Astrocyte of the cerebellum (primary cell): Measurements from ENCODE around the gene NSMF.

Source experiments
- DNase-seq: peaks from one replicate; pipeline ENCODE4 v3.0.0-alpha.2; 2011; ENCODE audit warnings: low read depth
- H3K4me3 ChIP-seq: 2 replicates; pipeline ENCODE4 v1.5.1; 2011; ENCODE audit warnings: mild to moderate bottlenecking, low read depth, low read length, moderate library complexity
- CTCF ChIP-seq: IDR thresholded peaks from 2 replicates; pipeline ENCODE4 v1.5.1; 2012; ENCODE audit warnings: low read length, low read depth, moderate library complexity, mild to moderate bottlenecking; ENCODE audit errors: missing control alignments
- in situ Hi-C: cut with HindIII; loops from 2 replicates; pipeline ENCODE4 v1.10.0; 2017; ENCODE audit warnings: low sequenced_read_pairs

NSMF gene

GRCh38 chr9:137460363-137461315 is 1.5 kb upstream of the NSMF start:
- TF ChIP-seq CTCF, result no peak
- no peak for DNase-seq
- in situ Hi-C loops, result no loop called here
- H3K4me3 ChIP-seq, result no peak overlapping the region

- no peak for TF ChIP-seq CTCF
- H3K4me3 ChIP-seq, result peak overlapping the region; percentile 76
- in situ Hi-C loops, result no loop called here
- no peak for DNase-seq
Measured at GRCh38 chr9:137459601-137460362, 648 bp upstream of the NSMF start.

GRCh38 chr9:137458194-137459151 is 661 bp downstream of the NSMF start:
- DNase-seq, result no peak
- TF ChIP-seq CTCF, result no peak
- in situ Hi-C loops, result no loop called here
- H3K4me3 ChIP-seq, result peak overlapping the region; percentile 76

DNA sequence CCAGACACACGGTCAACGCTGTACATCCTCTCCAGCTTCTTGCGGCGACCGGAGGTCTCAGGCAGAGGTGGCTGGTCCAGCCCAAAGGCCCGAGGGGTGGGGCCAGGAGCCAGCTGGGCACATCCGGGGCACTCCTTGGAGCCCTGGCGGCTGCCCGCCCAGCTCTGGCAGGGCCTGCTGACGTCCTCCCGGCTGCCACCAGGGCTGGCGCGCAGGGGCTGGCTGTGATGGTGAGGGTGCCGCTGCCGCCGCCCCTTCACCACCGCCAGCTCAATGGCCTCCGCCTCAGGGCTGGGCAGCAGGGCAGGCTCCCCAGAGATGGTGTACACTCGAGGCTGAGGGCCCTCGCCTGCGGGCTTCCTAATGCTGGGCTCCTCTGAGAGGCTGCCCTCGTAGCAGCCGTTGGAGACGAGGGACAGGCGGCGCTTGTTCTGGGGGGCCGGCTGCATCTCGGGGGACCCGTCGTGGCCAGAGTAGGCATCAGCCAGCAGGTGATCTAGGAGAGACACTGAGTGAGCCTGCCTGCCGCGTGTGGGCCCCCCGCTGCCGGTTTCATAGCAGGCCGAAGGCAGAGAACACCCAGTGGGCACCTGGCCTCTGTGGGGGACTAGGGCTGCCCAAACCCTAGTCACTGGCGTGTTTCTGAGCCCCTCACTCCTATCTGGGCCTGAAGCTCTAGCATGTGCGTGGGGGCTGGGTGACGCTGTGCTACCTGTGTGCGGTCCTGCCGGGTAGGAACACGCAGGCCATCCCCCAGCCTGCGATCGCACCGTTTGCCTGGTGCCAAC is 1.5 kb downstream of the NSMF start:
- peak overlapping the region; percentile 76 for H3K4me3 ChIP-seq
- in situ Hi-C loops, result no loop called here
- no peak for DNase-seq

GRCh38 chr9:137456864-137457405 is 2.2 kb downstream of the NSMF start:
- TF ChIP-seq CTCF, result no peak
- in situ Hi-C loops, result no loop called here
- peak overlapping the region; percentile 76 for H3K4me3 ChIP-seq
- no peak for DNase-seq

More for the DNA sequence above, 1.5 kb downstream of the NSMF start:
- TF ChIP-seq CTCF, result no peak
